ENCODE data around the gene SPATS1.

The SPATS1 gene

GRCh38 chr6:44361947-44362346 is 19.5 kb downstream of the SPATS1 start:
- no peak for DNase-seq (ENCODE audit: low read depth)
- TF ChIP-seq, protein P1, sequence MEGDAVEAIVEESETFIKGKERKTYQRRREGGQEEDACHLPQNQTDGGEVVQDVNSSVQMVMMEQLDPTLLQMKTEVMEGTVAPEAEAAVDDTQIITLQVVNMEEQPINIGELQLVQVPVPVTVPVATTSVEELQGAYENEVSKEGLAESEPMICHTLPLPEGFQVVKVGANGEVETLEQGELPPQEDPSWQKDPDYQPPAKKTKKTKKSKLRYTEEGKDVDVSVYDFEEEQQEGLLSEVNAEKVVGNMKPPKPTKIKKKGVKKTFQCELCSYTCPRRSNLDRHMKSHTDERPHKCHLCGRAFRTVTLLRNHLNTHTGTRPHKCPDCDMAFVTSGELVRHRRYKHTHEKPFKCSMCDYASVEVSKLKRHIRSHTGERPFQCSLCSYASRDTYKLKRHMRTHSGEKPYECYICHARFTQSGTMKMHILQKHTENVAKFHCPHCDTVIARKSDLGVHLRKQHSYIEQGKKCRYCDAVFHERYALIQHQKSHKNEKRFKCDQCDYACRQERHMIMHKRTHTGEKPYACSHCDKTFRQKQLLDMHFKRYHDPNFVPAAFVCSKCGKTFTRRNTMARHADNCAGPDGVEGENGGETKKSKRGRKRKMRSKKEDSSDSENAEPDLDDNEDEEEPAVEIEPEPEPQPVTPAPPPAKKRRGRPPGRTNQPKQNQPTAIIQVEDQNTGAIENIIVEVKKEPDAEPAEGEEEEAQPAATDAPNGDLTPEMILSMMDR (IDR thresholded peaks at IDR 0.05; ENCODE audit: insufficient read depth, low read depth, low read length, missing control alignments) = no peak
- H3K4me3 ChIP-seq (ENCODE audit: low read length) = no peak overlapping the region

GRCh38 chr6:44363377-44363926 is 21.0 kb downstream of the SPATS1 start:
- TF ChIP-seq, protein P1 (IDR thresholded peaks at IDR 0.05; ENCODE audit: insufficient read depth, low read depth, low read length, missing control alignments) = no peak
- H3K4me3 ChIP-seq (ENCODE audit: low read length) = no peak overlapping the region

GRCh38 chr6:44366781-44367180 is 24.3 kb downstream of the SPATS1 start:
- H3K4me3 ChIP-seq (ENCODE audit: low read length) = no peak overlapping the region
- no peak for DNase-seq (ENCODE audit: low read depth)
- TF ChIP-seq, protein P1 (IDR thresholded peaks at IDR 0.05; ENCODE audit: insufficient read depth, low read depth, low read length, missing control alignments) = no peak

More at GRCh38 chr6:44363377-44363926, 21.0 kb downstream of the SPATS1 start:
- DNase-seq (ENCODE audit: low read depth) = no peak

DNA sequence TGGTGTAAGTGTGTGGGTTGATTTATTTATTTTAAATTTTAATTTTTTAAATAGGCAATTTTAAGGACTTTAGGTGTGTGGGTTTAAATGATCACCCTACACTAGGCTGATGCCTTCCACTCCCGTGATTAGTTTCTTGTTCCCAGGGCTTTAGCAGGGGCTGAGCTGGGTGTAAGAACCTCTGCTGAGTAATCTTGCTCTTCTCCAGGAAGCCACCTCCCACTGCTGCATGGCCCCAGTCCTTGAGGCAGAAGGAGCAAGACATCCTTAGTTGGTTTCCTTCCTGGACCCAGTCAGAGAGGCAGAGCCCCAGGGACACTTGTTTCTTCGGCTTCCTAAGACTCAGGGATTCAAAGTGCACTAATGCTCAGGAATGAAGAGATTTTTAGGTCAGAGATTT is 25.2 kb downstream of the SPATS1 start:
- TF ChIP-seq, protein P1 (IDR thresholded peaks at IDR 0.05; ENCODE audit: insufficient read depth, low read depth, low read length, missing control alignments) = no peak
- peak; percentile 22 for DNase-seq (ENCODE audit: low read depth)
- no peak overlapping the region for H3K4me3 ChIP-seq (ENCODE audit: low read length)

DNA sequence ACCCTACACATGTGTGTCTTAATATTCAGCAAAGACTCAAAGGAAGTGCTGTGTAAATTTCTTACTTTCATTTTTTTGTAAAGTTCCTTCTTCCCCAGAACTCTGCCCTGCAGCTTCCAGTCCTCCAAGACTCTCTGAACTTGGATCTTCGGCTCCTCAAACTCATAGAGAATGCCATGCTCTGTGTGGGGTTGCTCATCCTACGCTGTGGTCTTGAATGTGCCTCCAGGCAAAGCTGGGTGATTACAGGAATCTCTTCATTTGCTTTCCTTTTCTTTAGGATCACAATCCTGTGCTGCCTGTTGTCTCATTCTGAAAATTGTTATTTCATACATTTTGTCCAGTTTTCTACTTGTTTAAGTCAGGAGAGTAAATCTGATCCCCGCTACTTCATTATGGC is 30.6 kb downstream of the SPATS1 start:
- TF ChIP-seq, protein P1 (IDR thresholded peaks at IDR 0.05; ENCODE audit: insufficient read depth, low read depth, low read length, missing control alignments) = no peak
- no peak overlapping the region for H3K4me3 ChIP-seq (ENCODE audit: low read length)
- DNase-seq (ENCODE audit: low read depth) = peak; percentile 46

GRCh38 chr6:44373787-44374186 is 31.3 kb downstream of the SPATS1 start:
- DNase-seq (ENCODE audit: low read depth) = peak; percentile 5
- no peak overlapping the region for H3K4me3 ChIP-seq (ENCODE audit: low read length)
- TF ChIP-seq, protein P1 (IDR thresholded peaks at IDR 0.05; ENCODE audit: insufficient read depth, low read depth, low read length, missing control alignments) = no peak

GRCh38 chr6:44375071-44375470 is 32.6 kb downstream of the SPATS1 start:
- TF ChIP-seq, protein P1 (IDR thresholded peaks at IDR 0.05; ENCODE audit: insufficient read depth, low read depth, low read length, missing control alignments) = no peak
- no peak overlapping the region for H3K4me3 ChIP-seq (ENCODE audit: low read length)
- no peak for DNase-seq (ENCODE audit: low read depth)
